Measurements from ENCODE around the gene DGUOK. TPM values are rescaled to one million over a fixed set of nuclear protein-coding genes. Genes with fewer than 3 reads are reported as not detected.

The DGUOK gene
- total and polyA plus RNA-seq, 2 experiments from 2014 or later, result 68.4 to 287 TPM

GRCh38 chr2:73906847-73907505 is 19.7 kb upstream of the DGUOK start:
- no peaks in the 10 kb centered on the region for H3K79me2 ChIP-seq (replicated peaks; ENCODE audit: insufficient read depth)
- no peak overlapping the region for H3K27ac Mint-ChIP-seq
- no peaks in the 10 kb centered on the region for H3K36me3 Mint-ChIP-seq (ENCODE audit: low read depth)
- no peaks in the 10 kb centered on the region for H4K20me1 ChIP-seq (replicated peaks; ENCODE audit: insufficient read depth)
- peaks cover 6% of the 10 kb centered on the region for H3K4me1 Mint-ChIP-seq
- 0 out of 2 replicates have a peak, but pooled peaks cover 3% of the 10 kb centered on the region for H3K4me1 ChIP-seq (ENCODE audit: insufficient read depth)
- no peaks in the 10 kb centered on the region for H3K27me3 Mint-ChIP-seq (ENCODE audit: insufficient read depth, low read depth, poor library complexity)
- no peak for TF ChIP-seq POLR2AphosphoS5 (IDR thresholded peaks at IDR 0.05; ENCODE audit: low read depth)
- TF ChIP-seq JUNB (IDR thresholded peaks at IDR 0.05; ENCODE audit: unreplicated experiment), result no peak
- no peak for TF ChIP-seq STAT1 (IDR thresholded peaks at IDR 0.05; ENCODE audit: unreplicated experiment)
- no peaks in the 10 kb centered on the region for H3K9me3 Mint-ChIP-seq
- DNase-seq (ENCODE audit: low spot score) (no peak), ATAC-seq (no peak)
- no peaks in the 10 kb centered on the region for H3K9me2 ChIP-seq (ENCODE audit: insufficient read depth)
- no peaks in the 10 kb centered on the region for H3K27me3 ChIP-seq (ENCODE audit: insufficient read depth)
- no peak overlapping the region for H3K4me3 Mint-ChIP-seq
- no peaks in the 10 kb centered on the region for H3K36me3 ChIP-seq (ENCODE audit: insufficient read depth)
- no peak overlapping the region for H3K27ac ChIP-seq (ENCODE audit: low read depth)
- H3F3A ChIP-seq (replicated peaks; ENCODE audit: low read depth), result no peaks in the 10 kb centered on the region
- H3K4me2 ChIP-seq, result no peak overlapping the region
- peak overlapping the region; percentile 77; the same call in 1 of the 2 replicates for H2AFZ ChIP-seq
- H3K4me3 ChIP-seq, result no peak overlapping the region

DNA sequence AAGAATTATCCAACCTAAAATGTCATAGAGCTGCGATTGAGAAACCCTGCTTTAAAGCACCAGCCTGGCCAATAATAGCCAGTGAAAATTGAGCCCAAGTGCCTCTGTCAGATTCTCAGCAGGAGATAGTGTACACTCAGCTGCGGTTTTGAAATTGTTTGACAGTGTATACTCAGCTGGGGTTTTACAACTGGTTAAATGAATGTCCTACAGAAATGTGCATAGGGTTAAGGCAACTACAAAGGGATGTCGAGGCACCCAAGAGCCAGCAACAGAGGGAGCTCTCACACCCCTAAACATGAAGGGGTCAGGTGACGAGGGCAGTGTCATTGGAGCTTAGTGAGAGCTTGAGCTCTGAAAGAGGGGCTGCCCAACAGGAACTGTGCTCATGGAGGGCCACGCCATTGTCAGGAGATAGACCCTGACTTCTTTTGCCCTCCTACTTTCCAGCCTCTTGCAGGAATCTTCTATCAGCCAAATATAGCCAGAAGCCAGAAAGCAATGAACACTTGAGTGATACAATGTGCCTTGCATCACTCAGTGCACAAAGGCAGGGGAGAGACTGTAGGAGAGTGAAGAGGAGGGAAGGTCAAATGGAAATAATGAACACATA is 18.7 kb upstream of the DGUOK start:
- Histone ChIP-seq H3K4me2 (no peak overlapping the region), H3K4me3 (no peak overlapping the region), H3K9me2 (ENCODE audit: insufficient read depth) (no peaks in the 10 kb centered on the region), H2AFZ (peak overlapping the region; percentile 77), H4K20me1 (replicated peaks; ENCODE audit: insufficient read depth) (no peaks in the 10 kb centered on the region), H3K27ac (ENCODE audit: low read depth) (no peak overlapping the region), H3K79me2 (replicated peaks; ENCODE audit: insufficient read depth) (no peaks in the 10 kb centered on the region), H3K27me3 (ENCODE audit: insufficient read depth) (no peaks in the 10 kb centered on the region), H3K4me1 (ENCODE audit: insufficient read depth) (0 out of 2 replicates have a peak, but pooled peaks cover 3% of the 10 kb centered on the region), H3K36me3 (ENCODE audit: insufficient read depth) (no peaks in the 10 kb centered on the region), H3F3A (replicated peaks; ENCODE audit: low read depth) (no peaks in the 10 kb centered on the region)
- DNase-seq (ENCODE audit: low spot score), result peak; percentile 83
- H3K9me3 Mint-ChIP-seq, result no peaks in the 10 kb centered on the region
- peaks cover 6% of the 10 kb centered on the region for H3K4me1 Mint-ChIP-seq
- H3K27ac Mint-ChIP-seq, result no peak overlapping the region
- H3K27me3 Mint-ChIP-seq (ENCODE audit: insufficient read depth, low read depth, poor library complexity), result no peaks in the 10 kb centered on the region
- H3K4me3 Mint-ChIP-seq, result no peak overlapping the region
- peak; percentile 100 for ATAC-seq
- TF ChIP-seq POLR2AphosphoS5 (IDR thresholded peaks at IDR 0.05; ENCODE audit: low read depth) (no peak), CTCF (conservative IDR thresholded peaks at IDR 0.05; ENCODE audit: low read depth in 2 of 2) (peak; percentile 64 to 91), CREB1 (CRISPR knock-in tag; IDR thresholded peaks at IDR 0.05; ENCODE audit: low read depth) (0 out of 2 replicates have a peak, but pooled peaks have one; percentile 37), ZNF331 (CRISPR knock-in tag; IDR thresholded peaks at IDR 0.05; ENCODE audit: low read depth) (no peak)
- no peaks in the 10 kb centered on the region for H3K36me3 Mint-ChIP-seq (ENCODE audit: low read depth)

Measured in GM23338 (cell line).